Fibroblast of lung (primary cell): ENCODE measurements around the gene DTX3L.

ENCODE experiments used
- CTCF ChIP-seq, 2 donors: IDR thresholded peaks in 1 of 2; conservative IDR thresholded peaks in 1 of 2; 1 replicate in 1 of 2; 2 replicates in 1 of 2; pipeline ENCODE4 v1.5.1; 2011 to 2012; ENCODE audit warnings: low read length in 2 of 2, control low read depth in 1 of 2, inconsistent platforms in 1 of 2, low read depth in 1 of 2, mild to moderate bottlenecking in 1 of 2
- EZH2 ChIP-seq: IDR thresholded peaks from 2 replicates; pipeline ENCODE4 v1.5.1; 2012; ENCODE audit warnings: low read length, control low read depth, mild to moderate bottlenecking; ENCODE audit errors: missing control alignments

DNA sequence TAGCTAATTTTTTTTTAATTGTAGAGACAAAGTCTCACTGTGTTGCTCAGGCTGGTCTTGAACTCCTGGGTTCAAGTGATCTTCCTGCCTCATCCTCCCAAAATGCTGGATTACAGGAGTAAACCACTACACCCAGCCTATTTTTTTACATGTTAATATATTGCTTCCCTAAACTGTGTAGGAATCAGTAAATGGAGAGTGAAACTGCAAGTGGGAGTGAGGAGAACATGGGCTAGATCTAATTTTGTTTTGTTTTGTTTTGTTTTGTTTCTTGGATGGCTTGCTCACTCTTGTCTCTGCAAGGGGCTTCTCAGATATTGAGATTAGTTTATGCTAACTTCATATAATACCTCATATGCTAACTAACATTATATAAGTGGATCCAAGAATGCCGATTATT, 44.8 kb downstream of the DTX3L start:
- TF ChIP-seq CTCF (conservative IDR thresholded peaks at IDR 0.05 in 1 of 2, IDR thresholded peaks at IDR 0.05 in 1 of 2; ENCODE audit: low read depth in 1 of 2, low read length in 2 of 2) = no peak
- TF ChIP-seq EZH2 = no peak
